Measurements from ENCODE around the gene CCDC85B.

- TF ChIP-seq TAF1 (IDR thresholded peaks at IDR 0.05; ENCODE audit: low read depth): no peak
- TF ChIP-seq RAD21 (IDR thresholded peaks at IDR 0.05; ENCODE audit: low read depth): no peak
Measured at GRCh38 chr11:65922565-65922964, 32.1 kb downstream of the CCDC85B start.
